Middle frontal gyrus (tissue), 1 donor: ENCODE measurements around the gene GRIP1.
"Not testable (repeated sequence)": the region's sequence is repeated elsewhere in the genome, so short reads cannot be mapped to it uniquely, and the experiment has no call there.

Experiments used
- DNase-seq: peaks from one replicate; pipeline ENCODE4 v3.0.0-alpha.2; 2015; ENCODE audit warnings: low spot score; ENCODE audit errors: extremely low spot score

GRIP1 gene

GRCh38 chr12:66531766-66532165, 147.1 kb downstream of the GRIP1 start:
- no peak for DNase-seq

- DNase-seq: no peak
Observed at GRCh38 chr12:66529934-66530333, 148.9 kb downstream of the GRIP1 start.

- DNase-seq: no peak
Observed at GRCh38 chr12:66516561-66516960, 162.3 kb downstream of the GRIP1 start.

GRCh38 chr12:66516133-66516532, 162.7 kb downstream of the GRIP1 start:
- DNase-seq: no peak

GRCh38 chr12:66514581-66514980, 164.3 kb downstream of the GRIP1 start:
- DNase-seq: no peak

- DNase-seq: no peak
Observed at GRCh38 chr12:66508025-66508424, 170.9 kb downstream of the GRIP1 start.

GRCh38 chr12:66503746-66504145, 175.1 kb downstream of the GRIP1 start:
- DNase-seq: no peak

- DNase-seq: no peak
Observed at GRCh38 chr12:66502911-66503310, 176.0 kb downstream of the GRIP1 start.

- DNase-seq: no peak
Observed at GRCh38 chr12:66500841-66501240, 178.0 kb downstream of the GRIP1 start.

- no peak for DNase-seq
Observed at GRCh38 chr12:66500091-66500490, 178.8 kb downstream of the GRIP1 start.

GRCh38 chr12:66499000-66499399, 179.9 kb downstream of the GRIP1 start:
- DNase-seq: no peak

- DNase-seq: not testable (repeated sequence)
Observed at GRCh38 chr12:66498059-66498458, 180.8 kb downstream of the GRIP1 start.

- DNase-seq: no peak
Observed at GRCh38 chr12:66497008-66497897, 181.6 kb downstream of the GRIP1 start.

- no peak for DNase-seq
Observed at GRCh38 chr12:66496595-66496994, 182.3 kb downstream of the GRIP1 start.

- no peak for DNase-seq
Observed at GRCh38 chr12:66495709-66496108, 183.2 kb downstream of the GRIP1 start.

- no peak for DNase-seq
Observed at GRCh38 chr12:66493819-66494218, 185.1 kb downstream of the GRIP1 start.

GRCh38 chr12:66491853-66492252, 187.0 kb downstream of the GRIP1 start:
- no peak for DNase-seq

GRCh38 chr12:66482351-66483203, 196.3 kb downstream of the GRIP1 start:
- no peak for DNase-seq

GRCh38 chr12:66467932-66468331, 210.9 kb downstream of the GRIP1 start:
- DNase-seq: no peak

- DNase-seq: no peak
Observed at GRCh38 chr12:66461331-66461730, 217.5 kb downstream of the GRIP1 start.

GRCh38 chr12:66459944-66460482, 218.9 kb downstream of the GRIP1 start:
- DNase-seq: no peak

GRCh38 chr12:66456612-66457011, 222.3 kb downstream of the GRIP1 start:
- no peak for DNase-seq
